Neural progenitor cell (in vitro differentiated cells): ENCODE data around the gene ATL3.

Experiments used
- CTCF ChIP-seq: fragments of 200-600 bp; sonication (generic); IDR thresholded peaks from 2 replicates; pipeline ENCODE4 v1.5.1; 2017; ENCODE audit warnings: antibody characterized with exemption, mild to moderate bottlenecking
- EZH2 ChIP-seq: fragments of 200-600 bp; sonication (generic); IDR thresholded peaks from 2 replicates; pipeline ENCODE4 v1.6.1; 2017; ENCODE audit warnings: antibody characterized with exemption, mild to moderate bottlenecking, moderate library complexity

- TF ChIP-seq CTCF = peak; percentile 93
- no peak for TF ChIP-seq EZH2
Observed at GRCh38 chr11:63635762-63636465, 35.3 kb downstream of the ATL3 start.
